GM19193 (cell line): ENCODE data around the gene SLC7A8.

Experiments used
- POLR2A ChIP-seq: IDR thresholded peaks from 4 replicates; pipeline ENCODE4 v1.6.1; 2011; ENCODE audit not compliant: insufficient read depth, insufficient read length; ENCODE audit errors: extremely low read depth

The SLC7A8 gene

DNA sequence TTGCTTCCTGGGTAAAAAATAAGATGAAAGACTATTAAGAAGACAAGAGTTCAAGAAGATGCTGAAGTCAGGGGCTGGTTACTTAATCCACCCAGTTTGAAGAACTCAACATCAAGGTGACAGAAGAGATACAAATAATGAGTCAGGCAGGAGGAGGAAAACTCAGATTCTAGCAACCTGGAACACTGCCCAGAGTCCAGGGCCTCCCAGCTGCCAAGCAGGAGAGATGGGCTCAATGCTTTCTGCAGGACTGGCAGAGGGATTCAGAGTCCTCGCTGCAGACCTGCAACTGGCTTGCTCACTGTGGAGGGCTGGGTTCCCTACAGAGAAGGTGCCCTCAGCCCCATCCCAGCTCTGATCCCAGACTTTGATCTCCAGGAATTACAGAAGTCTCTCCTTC is 35.8 kb downstream of the SLC7A8 start:
- no peak for TF ChIP-seq POLR2A

DNA sequence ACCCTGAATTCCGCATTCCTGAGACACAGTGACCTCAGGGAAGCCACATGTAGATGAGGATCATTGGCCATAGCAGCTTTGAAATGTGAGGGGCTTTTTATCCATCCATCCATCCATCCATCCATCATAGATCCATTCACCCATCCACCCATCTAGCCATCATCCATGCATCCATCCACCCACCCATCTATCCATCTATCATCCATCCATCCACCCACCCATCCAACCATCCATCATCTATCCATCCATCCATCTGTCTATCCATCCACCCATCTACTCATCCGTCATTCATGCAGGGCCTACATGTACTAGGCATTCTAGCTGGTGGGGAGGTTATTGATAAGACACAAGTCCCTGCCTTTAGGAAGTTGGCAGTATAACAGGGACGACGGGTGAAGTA is 36.5 kb downstream of the SLC7A8 start:
- no peak for TF ChIP-seq POLR2A

DNA sequence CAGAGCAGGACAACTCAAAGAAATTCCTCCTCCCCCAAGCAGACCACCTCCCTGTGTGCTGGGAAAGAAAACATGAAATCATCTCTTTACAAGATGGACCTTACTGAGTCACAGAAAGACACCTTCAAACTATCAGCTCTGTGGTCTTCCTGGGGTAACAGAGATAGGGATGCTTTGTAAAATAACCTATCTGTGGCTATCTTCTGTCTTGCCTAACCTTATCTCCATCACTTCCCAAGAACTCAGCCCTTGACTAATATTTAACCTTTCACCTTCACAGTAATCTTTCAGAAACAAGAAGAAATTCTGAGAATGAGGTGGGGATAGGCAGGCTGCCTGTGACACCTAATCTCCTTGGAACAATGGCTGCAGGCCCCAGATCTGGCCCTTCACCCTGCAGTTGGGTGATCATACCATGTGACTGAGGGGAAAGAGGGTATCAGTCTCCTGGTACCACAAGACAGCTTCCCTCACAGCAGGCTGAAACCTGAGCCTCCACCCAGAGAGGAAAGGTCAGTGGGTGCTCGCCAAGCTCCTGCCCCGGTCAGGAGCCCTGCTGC is 37.0 kb downstream of the SLC7A8 start:
- TF ChIP-seq POLR2A, result no peak

DNA sequence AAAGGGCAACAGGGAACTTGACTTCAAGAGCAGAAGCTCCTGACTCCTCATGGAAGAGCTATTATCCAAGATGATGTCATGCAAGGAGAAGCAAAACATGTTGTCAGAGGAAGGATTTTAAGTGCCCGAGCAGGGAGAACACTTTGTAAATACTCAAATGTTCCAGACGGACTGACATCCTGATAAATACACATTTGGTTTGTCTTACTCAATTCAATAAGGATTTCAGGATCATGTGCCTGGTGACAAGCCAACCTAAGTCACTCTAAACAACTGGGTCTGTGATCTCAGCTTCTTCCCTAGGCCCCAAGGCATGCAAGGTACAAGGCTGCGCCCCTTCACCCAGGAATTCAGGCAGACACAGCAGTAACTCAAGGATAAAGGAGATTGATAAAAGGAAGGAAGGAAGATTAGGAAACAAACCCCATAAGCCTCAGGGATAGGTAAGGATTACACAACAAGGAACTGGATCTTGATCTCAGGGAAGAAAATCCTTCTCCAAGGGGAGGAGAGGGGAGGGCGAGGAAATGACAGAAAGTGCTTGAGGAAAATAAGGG is 37.6 kb downstream of the SLC7A8 start:
- no peak for TF ChIP-seq POLR2A

DNA sequence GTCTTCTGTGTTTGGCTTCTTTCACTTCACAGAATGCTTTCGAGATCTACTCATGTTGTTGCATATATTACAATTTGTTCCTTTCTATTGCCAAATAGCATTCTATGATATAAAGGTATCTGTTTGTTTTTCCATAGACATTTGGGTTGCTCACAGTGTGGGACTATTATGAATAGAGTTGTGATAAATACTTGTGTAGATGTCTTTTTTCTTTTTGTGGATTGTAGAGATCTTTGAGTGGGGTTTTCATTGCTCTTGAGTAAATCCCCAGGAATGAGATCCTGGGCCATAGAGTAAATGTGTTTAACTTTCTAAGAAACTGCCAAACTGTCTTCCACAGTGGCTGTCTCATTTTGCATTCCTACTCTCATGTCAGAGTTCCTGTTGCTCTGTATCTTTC is 39.5 kb downstream of the SLC7A8 start:
- no peak for TF ChIP-seq POLR2A

DNA sequence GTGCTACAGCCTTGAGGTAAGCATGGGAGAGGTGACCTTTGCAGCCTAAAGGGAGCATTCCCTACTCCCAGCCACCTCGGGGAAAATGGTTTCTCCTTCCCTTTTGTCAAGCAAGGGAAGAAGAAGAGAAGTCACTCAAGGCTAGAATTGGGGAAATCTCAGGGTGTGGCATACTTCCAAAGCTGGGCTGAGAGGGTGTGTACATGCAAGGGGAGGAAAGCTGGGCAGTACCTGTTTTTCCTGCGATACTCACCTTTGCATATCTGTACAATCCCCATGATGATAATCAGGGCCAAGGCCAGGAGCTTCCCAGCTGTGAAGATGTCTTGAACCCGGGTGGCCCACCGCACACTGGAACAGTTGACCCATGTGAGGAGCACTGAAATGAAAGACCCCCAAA is 40.6 kb downstream of the SLC7A8 start:
- no peak for TF ChIP-seq POLR2A

DNA sequence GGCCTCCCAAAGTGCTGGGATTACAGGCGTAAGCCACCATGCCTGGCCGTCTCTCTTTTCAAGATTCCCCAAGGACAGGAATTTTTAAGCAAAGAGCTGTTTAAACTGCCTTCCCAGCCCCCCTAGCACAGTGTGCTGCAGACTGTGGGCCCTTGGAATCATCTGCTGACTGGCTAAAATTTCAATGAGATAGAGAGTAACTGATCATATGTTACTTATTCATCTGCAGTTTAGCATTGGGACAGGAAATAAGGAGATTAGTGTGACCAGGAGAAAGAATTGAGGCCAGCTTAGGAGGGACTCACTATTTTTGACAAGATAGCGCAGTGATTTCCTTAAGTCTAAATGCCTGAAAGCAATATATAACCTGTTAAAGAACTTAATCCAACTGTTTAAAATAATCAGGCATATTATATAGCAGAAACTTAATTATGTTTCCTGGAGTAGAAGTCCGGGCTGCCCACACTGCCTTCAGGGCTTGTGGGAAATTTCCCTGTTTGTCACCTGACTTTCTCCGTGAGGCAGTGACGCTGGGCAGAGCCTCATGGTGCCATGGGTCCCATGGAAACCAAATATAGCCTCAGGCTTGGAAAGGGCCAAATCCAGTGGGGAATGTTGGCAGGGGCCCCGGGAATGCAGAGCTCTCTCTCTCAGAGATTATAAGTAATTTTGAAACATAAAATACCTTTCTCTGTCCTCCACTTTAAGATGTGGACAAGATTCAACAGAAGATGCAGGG is 41.6 kb downstream of the SLC7A8 start:
- no peak for TF ChIP-seq POLR2A

DNA sequence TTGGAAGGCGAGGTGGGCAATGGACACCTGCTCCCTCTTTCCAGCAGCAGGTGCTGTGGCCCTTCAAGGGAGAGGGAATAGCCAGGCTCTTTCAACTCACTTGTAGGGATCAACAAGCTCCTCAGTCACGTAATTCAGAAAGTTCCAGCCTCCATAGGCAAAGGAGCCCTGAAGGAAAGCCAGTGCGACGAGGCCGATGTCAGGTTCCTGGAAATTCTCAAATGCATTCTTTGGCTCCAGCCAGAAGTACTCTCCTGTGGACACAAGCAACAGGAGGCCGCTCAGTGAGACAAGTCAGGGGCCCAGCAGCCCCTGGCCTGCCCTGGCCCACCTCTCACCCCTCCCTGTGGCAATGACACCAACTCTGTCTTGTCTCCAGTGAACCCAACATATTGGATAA is 43.1 kb downstream of the SLC7A8 start:
- no peak for TF ChIP-seq POLR2A

DNA sequence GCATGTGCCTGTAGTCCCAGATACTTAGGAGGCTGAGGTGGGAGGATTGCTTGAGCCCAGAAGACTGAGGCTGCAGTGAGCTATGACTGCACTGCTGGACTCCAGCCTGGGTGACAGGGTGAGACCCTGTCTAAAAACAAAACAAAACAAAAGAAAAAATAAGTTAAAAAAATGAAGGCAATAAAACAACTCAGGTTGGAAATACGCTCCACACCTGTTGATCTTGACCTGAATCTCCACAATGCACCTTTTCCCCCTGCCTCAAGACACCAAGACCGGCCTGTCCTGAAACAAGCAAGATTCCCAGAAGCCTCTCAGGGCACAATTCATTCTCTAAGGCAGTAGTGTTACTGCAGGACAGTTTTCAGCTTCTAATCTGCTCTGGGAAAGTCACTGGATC is 43.6 kb downstream of the SLC7A8 start:
- TF ChIP-seq POLR2A, result no peak

DNA sequence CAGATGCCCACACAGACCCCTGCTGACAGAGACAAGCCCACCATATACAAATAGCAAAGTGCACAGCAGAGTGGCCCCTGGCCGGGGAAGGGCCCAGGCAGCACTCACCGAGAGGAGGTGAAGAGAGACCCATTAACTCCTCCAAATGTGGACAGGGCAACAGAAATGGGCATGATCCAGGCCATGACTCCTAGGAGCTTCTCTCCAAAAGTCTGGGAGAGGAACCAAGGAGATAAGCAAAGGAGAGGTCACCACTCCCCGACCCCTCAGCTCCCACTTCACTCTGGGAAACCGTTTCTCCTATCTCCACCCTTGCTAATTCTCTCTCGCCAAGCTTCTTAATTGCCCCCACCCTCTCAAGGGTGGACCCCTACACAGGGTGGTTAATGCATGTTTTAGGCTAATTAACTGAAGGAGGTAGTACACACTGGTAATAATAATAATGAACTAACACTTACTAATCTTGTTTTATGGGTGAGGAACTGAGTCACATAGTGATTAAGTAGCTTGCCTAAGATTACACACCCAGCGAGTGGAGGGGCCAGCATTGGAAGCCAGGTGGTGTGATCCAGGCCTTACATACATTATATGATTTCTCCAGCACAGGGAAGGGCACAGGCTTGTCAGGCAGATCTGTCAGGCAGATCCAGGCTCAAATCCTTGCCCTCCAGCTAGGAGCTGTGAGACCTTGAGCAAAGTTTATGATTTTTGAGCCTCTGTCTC is 45.5 kb downstream of the SLC7A8 start:
- no peak for TF ChIP-seq POLR2A

DNA sequence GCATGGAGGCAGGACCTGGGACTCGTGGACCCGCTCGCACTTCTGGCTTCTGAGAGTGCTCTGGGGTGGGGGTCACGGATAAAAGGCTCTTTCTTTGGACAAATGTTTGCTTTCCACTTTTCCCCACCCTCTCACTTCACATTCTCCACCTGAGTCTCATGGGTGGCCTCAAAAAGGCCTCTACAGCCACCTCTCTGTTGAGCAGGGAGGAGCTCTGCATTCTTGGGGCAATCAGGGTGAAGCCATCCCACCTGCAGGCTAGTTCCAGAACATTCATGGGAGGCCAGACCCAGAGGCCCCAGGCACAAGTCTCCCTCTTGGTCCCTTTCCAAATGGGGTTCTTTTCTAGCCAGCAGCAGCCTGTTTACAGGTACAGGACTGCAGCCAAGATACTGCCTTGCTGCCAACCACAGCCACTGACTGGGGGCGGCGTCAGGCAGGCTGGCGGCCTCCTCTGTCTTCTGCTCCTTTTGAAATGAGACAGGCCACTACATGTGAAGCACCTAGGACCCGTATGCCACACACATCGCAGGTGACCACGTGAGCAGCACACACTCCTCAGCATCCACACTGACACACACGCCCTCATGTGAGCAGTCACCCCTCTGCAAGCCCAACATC is 46.2 kb downstream of the SLC7A8 start:
- TF ChIP-seq POLR2A, result no peak

DNA sequence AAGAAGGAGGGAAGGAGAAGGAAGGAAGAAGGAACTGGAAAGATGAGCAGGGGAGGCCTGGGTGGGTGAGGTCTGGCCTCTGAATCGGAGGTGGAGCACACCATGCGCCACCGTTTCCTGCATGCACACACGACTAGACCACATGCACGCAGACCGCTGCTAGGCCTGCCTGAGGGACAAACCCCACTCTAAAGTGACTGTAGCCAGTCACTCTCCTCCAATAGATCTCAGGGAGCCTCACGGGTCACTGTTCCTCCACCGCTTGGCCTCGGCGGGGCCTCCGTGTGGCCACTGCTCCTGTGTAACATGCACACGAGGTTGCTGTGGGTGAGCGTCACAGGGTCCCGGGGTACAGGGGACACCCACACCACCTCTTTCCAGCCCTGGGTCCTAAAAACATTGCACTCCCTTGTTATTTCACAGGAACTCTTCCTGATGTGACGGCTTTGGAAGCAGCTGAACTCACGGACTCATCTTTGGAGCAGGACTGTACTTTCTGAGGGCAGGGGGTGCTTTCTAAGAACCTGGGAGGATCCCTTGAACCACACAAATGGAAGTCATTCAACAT is 46.8 kb downstream of the SLC7A8 start:
- no peak for TF ChIP-seq POLR2A

DNA sequence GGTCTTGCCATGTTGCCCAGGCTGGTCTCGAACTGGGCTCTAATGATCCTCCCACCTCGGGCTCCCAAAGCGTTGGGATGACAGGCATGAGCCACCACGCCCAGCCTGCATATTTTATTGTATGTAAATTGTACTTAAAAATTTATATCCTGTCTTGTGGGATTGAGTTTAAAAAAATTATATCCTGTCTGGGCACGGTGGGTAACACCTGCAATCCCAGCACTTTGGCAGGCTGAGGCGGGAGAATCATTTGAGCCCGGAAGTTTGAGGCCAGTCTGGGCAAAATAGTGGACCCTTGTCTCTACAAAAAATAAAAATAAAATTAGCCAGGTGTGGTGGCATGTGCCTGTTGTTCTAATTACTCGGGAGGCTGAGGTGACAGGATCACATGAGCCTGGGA is 50.5 kb downstream of the SLC7A8 start:
- no peak for TF ChIP-seq POLR2A

DNA sequence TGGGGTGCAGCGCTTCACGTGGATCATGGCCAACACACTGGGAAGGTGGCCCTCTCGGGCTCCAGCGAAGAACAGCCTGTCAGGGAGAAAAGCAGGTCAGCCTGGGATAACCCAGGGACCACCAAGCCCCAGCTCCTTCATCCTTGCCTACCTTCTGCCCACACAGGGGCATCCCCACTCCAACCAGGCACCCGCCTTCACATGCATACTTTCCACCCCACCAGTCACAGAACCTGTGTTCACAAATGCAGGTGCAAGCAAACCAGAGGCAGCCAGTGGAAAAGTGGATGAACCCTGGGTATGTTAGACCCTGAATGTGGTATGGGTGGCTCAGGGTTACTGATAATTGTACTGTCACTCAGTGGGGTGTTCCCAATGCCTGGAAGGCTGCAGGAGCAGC is 52.0 kb downstream of the SLC7A8 start:
- no peak for TF ChIP-seq POLR2A

DNA sequence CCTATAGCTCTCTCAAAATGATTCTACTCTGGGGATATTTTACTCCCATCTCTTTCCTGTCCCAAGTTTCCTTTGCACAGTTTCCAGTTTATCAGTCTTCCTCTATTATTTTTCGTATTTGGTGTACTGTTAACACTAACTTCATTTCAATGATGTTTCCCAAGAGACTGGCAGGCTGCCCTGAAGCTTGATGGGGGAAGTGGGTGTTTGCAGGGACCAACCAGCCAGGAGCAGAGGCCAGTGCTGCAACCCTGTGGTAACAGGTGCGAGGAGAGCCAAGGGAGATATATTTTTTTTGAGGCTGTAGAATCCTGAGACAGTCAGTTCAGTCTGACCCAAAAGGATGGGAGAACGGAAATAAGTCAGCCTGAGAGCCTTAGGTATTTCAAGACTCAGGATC is 52.6 kb downstream of the SLC7A8 start:
- no peak for TF ChIP-seq POLR2A

DNA sequence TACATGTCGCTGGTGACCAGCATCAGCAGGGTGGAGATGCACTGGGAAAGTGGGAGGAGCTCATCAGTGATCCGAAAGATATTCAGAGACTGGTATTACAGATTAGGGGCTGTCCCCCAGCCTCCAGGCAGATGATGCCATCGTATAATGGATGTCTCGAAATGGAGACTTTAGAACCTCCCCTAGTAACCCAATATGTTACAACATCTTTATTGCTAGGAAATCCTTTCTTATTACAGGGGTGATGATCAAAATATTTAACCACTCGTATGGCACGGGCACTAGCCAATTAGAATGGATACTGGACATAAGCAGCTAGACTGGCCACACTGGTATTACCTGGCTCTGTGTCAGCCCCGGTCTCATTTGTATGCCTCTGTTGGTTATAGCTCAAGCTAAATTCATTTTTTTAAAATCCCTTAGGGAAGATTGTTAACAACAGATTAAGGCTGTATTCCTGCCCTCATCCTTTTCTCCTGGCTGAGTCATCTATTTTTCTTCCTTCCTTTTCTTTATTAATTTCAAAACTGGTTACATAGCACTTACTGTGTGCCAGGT is 53.6 kb downstream of the SLC7A8 start:
- TF ChIP-seq POLR2A, result no peak
